Thyroid gland (tissue), 4 donors: ENCODE measurements around the gene CSF2.

ENCODE experiments used
- POLR2A ChIP-seq, 2 donors: fragments of 450-650 bp; IDR thresholded peaks; one replicate each; pipeline ENCODE4 v1.6.1; 2017; ENCODE audit warnings: antibody characterized with exemption in 2 of 2, mild to moderate bottlenecking in 2 of 2, moderate library complexity in 1 of 2
- TF ChIP-seq, protein P1 (sequence below), 6 experiments: fragments of 200-600 bp in 3 of 6; fragments of 450-650 bp in 3 of 6; sonication (generic) in 3 of 6; IDR thresholded peaks; one replicate each; pipeline ENCODE4 v1.5.1; 2016 to 2019; ENCODE audit warnings: antibody characterized with exemption in 6 of 6, mild to moderate bottlenecking in 2 of 6, inconsistent platforms in 1 of 6, moderate library complexity in 1 of 6

DNA sequence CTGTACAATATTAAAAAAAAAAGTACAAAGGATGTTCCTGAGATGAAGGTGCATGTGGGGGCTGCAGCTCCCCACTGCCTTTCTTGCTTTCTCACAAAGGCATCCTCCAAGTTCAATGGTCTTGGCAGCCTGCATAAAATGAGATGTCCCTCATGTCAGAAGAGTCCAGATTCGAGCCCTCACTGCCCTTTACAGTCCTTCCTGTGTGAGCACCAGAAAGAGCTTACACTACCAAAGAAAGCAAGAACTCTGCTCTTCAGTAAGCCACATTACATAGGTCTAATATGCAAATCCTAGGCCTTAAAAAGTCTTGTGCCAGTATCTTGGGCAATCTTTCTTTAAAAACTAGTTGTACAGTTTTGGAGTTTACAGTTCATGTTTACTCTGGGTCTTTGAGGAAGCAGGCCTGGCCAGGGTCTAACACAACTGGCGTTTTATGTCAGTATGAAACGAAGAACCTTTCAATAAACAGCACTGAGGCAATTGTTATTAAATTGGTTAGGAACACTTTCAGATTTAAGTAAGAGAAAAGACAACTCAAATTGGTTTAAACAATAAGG is 36.0 kb downstream of the CSF2 start:
- no peak for TF ChIP-seq POLR2A (IDR thresholded peaks at IDR 0.05)
- TF ChIP-seq, protein P1, sequence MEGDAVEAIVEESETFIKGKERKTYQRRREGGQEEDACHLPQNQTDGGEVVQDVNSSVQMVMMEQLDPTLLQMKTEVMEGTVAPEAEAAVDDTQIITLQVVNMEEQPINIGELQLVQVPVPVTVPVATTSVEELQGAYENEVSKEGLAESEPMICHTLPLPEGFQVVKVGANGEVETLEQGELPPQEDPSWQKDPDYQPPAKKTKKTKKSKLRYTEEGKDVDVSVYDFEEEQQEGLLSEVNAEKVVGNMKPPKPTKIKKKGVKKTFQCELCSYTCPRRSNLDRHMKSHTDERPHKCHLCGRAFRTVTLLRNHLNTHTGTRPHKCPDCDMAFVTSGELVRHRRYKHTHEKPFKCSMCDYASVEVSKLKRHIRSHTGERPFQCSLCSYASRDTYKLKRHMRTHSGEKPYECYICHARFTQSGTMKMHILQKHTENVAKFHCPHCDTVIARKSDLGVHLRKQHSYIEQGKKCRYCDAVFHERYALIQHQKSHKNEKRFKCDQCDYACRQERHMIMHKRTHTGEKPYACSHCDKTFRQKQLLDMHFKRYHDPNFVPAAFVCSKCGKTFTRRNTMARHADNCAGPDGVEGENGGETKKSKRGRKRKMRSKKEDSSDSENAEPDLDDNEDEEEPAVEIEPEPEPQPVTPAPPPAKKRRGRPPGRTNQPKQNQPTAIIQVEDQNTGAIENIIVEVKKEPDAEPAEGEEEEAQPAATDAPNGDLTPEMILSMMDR (IDR thresholded peaks at IDR 0.05), result no peak
